HG02938 (cell line): ENCODE results near the gene CCDC171.
"Not testable (repeated sequence)": the region's sequence is repeated elsewhere in the genome, so short reads cannot be mapped to it uniquely, and the experiment has no call there.

Experiments used
- ATAC-seq: cut with Tn5 transposase; IDR thresholded peaks from one replicate; pipeline ENCODE4 v1.9.1; 2021; ENCODE audit warnings: mild to moderate bottlenecking, moderate library complexity; ENCODE audit not compliant: unreplicated experiment

Gene CCDC171

DNA sequence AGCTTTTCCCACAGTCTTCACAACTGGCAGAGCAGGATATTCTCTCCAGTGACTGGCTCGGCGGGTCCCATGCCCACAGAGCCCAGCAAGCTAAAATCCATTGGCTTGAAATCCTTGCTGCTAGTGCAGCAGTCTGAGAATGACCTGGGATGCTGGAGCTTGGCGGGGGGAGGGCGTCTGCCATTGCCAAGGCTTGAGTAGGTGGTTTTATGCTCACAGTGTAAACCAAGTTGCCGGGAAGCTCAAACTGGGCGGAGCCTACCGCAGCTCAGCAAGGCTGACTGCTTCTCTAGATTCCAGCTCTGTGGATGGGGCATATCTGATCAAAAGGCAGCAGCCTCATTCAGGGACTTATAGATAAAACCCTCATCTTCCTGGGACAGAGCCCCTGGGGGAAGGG is 194.1 kb downstream of the CCDC171 start:
- no peak for ATAC-seq

- ATAC-seq: no peak
Observed at GRCh38 chr9:15755660-15756059, 202.8 kb downstream of the CCDC171 start.

GRCh38 chr9:15761551-15761950 is 208.7 kb downstream of the CCDC171 start:
- ATAC-seq: no peak

DNA sequence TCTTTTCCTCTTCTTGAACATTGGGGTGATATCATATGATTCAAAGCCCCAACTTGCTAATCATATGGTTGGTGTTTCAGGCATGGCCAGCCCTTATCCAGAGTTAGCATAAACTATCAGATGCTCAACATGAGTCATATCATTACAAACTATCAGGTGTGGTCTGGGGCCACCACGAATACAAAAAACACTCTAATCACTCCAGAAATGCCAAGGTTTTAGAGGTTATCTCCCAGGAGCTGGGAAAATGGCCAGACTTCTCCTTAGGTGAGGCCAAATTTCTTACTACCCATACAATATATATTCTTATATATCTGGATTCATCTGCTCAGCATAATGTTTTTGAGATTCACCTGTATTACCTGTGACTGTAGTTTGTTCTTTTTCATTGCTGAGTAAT is 210.5 kb downstream of the CCDC171 start:
- no peak for ATAC-seq

DNA sequence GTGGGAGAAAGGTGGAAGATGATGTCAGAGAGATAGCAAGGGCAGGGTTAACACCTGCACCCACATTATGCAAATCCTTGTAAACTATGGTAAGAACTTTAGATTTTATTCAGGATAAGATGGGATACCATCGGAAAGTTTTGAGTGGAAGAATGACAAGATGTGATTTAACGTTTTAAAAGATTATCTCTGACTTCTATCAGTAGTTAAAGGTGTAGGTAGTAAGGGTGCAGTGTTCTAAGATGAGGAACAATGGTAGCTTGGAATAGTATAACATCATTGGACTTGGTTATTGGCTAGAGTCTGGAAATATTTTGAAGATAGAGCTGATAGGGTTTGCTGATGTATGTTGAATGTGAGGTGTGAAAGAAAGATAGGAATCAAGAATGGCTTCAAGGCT is 211.3 kb downstream of the CCDC171 start:
- no peak for ATAC-seq

GRCh38 chr9:15769547-15769946 is 216.7 kb downstream of the CCDC171 start:
- ATAC-seq: no peak

- no peak for ATAC-seq
Observed at GRCh38 chr9:15778861-15779260, 226.0 kb downstream of the CCDC171 start.

GRCh38 chr9:15782106-15782505 is 229.3 kb downstream of the CCDC171 start:
- no peak for ATAC-seq

GRCh38 chr9:15785584-15785983 is 232.7 kb downstream of the CCDC171 start:
- ATAC-seq: no peak

- ATAC-seq: no peak
Observed at GRCh38 chr9:15786616-15787015, 233.8 kb downstream of the CCDC171 start.

DNA sequence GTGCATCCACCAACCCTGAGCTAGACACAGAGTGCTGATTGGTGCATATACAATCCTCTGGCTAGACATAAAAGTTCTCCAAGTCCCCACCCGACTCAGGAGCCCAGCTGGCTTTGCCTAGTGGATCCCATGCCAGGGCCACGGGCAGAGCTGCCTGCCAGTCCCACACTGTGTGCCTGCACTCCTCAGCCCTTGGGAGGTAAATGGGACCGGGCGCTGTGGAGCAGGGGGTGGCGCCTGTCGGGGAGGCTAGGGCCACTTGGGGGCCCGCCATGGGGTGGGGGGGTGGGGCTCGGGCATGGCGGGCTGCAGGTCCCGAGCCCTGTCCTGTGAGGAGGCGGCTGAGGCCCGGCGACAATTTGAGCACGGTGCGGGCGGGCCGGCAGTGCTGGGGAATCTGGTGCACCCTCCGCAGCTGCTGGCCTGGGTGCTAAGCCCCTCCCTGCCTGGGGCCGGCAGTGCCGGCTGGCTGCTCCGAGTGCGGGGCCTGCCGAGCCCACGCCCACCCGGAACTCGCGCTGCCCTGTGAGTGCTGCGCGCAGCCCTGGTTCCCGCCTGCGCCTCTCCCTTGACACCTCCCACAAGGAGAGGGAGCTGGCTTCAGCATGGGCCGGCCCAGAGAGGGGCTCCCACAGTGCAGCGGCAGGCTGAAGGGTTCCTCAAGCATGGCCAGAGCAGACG is 257.5 kb downstream of the CCDC171 start:
- not testable (repeated sequence) for ATAC-seq

- no peak for ATAC-seq
Observed at GRCh38 chr9:15813076-15813475, 260.2 kb downstream of the CCDC171 start.

DNA sequence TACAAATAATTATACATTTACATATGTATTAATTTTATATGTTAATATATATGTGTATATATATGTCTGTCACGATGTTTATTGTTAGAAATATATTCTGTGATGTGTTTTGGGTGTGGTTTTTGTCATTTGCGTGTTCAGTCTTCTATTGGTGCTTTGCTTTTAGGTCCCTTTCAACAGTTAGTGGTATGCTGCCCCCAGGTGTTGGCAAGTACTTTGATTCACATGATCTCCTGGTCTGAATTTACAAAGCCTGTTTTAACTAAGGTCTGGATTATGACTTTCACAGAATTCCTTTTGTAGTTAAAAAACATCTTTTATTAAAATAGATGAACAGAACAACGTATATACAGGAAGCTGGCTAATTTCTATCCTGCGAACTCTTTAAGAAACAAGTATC is 271.5 kb downstream of the CCDC171 start:
- no peak for ATAC-seq

GRCh38 chr9:15831384-15831783 is 278.5 kb downstream of the CCDC171 start:
- no peak for ATAC-seq

DNA sequence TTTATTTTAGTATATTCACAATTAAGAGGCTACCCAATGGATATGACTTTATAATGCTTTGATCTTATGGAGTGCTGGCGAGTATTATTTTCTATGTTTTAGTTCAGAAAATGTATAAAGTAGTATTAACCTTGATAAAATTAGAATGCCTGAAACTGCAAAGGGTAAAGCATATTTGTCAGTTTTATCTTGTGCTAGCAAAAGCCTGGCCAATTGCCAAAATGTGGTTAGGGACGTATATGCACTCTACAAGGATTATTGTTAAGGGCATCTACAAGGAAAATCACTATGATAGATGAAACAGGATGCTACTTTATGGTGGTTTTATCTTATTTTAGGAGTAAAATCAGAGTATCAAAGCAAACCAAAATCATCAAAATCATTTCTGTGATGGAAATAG is 281.7 kb downstream of the CCDC171 start:
- ATAC-seq: no peak

DNA sequence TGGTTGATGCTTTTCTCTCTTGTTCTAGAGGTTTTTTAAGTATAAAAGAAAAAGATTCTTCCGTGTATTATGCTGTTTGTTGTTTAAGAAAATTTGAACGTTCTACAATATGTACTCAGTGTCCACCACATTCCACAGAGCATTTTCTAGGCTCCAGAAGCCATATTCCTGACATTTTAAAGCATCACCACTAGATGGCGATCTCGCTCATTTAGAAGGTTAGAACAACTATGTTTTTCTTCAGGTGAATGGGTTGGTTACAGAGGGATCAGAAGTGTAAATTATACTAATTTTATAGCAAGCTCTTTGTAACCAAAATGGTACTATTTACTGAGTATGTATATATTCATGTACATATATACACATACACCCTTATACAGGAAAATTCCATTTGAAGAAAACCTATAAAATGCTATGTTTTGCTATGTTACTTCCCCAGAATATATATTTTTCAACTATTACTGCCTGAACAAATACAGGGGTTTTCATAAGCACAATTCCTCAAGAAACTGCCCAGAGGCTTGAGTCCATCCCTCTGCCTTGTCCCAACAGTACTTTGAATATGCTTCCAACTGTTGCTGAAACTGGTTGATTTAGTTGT is 284.3 kb downstream of the CCDC171 start:
- peak; percentile 82 for ATAC-seq

DNA sequence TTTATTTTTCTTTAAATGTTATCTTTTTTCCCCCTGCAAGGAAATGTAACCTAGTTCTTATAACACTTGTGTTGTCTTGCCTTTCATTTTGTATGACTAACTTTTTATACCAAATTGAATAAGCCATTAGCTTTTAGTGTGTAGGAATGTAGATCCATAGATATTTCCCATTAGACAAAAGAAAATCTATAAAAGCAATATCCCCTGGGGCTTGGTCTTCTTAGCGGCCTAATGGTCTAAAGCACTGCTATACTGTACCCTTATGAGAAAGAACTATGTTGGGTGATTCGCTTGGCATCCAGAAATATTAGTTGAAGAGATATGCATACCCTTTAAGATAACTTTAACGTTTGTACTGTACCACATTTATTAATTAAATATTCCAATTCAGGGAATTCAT is 289.2 kb downstream of the CCDC171 start:
- ATAC-seq: no peak

GRCh38 chr9:15843316-15843715 is 290.5 kb downstream of the CCDC171 start:
- ATAC-seq: no peak

DNA sequence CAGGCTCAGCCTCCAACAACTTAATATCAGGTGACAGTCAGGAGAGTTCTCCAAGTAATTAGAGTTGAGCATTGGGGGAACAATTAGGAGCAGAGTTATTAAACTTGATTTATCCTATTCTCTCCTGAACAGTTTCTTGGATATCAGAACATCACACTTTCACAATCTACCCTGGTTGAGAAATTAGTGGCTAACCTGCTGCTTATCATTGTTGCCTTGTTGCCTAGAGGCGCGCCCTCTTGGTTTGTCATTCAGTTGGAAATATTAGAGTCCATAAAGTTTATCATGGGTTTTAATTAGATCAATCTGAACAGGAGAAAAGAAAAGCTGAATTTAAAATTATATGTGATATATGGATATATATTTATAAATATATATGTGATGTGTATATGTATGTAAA is 291.1 kb downstream of the CCDC171 start:
- ATAC-seq: no peak

DNA sequence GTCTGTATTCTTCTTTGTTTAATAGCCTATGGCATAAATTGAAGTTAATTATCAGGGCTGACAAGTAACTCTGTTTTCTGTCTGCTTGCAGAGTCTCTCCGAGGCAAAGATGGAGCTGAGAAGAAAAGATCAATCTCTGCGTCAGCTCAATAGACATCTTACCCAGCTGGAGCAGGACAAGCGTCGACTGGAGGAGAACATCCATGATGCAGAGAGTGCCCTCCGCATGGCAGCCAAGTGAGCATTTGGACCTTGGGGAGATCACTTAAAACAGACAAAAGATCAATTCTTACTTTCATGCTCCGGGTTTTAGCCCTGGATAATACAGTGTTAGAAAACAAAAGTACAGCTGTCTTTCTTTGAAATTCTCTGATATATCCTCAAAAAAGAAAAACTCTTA is 293.8 kb downstream of the CCDC171 start:
- no peak for ATAC-seq

DNA sequence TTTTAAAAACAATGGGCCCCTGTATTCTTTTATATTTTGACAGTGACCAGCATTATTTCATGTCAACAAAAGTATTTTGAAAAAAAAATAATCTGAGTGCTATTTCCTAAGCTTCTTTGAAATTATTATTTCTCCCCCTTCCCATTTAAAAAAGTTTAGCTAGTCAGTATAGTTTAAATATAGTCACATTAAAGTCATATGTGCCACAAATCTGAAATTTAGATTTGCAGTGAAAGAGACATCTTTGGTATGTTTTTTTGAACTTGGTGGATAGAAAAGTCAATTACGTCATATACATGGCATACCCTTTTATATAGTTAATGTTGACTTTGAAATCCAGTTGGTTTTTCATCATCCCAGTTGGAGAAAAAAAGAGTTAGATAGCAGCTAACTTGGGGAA is 297.0 kb downstream of the CCDC171 start:
- ATAC-seq: no peak

GRCh38 chr9:15851766-15852165 is 298.9 kb downstream of the CCDC171 start:
- ATAC-seq: no peak

GRCh38 chr9:15856591-15856990 is 303.7 kb downstream of the CCDC171 start:
- no peak for ATAC-seq
